Lung microvascular endothelial cell (primary cell): ENCODE results near the gene OR56A1. TPM values are rescaled to one million over a fixed set of nuclear protein-coding genes. Genes with fewer than 3 reads are reported as not detected.
"Not testable (repeated sequence)": the region's sequence is repeated elsewhere in the genome, so short reads cannot be mapped to it uniquely, and the experiment has no call there.

Experiments
- DNase-seq, 2 donors: peaks; one replicate each; pipeline versions ENCODE4 v3.0.0 to v3.0.0-alpha.2; 2010; ENCODE audit warnings: low read depth in 2 of 2
- total RNA-seq: library from RNA; depleted of rRNA; stranded (reverse); fragments of >200 nt; gene quantifications from 2 replicates; pipeline ENCODE4 v1.2.1, GENCODE V29; 2014

The OR56A1 gene
- total RNA-seq, result not detected in 2 replicates

GRCh38 chr11:6030708-6031405, at the start of gene OR56A1:
TSS of gene OR56A1 (minus strand) at chr11:6030758. CDS start at chr11:6027692, 3,066 bp downstream.
- DNase-seq, result no peak

DNA sequence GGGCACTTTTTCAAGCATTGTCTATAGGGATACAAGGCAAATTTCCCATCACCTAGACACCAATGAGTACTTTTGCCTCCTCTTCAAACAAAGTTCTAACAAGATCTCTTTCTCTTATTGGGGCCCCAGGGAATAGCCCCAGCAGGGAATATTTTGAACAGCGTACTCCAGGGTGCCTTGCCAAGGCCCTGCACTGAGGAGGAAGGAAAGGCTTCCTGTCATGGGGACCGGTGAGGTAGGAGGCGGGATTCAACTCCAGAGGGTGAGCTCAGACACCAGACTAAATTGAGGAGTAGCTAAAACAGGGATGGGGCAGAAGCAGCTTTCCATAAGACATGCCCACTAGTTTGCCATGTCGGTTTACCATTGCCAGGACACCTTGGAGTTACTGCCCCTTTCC, 48.9 kb upstream of the OR56A1 start:
- no peak for DNase-seq

DNA sequence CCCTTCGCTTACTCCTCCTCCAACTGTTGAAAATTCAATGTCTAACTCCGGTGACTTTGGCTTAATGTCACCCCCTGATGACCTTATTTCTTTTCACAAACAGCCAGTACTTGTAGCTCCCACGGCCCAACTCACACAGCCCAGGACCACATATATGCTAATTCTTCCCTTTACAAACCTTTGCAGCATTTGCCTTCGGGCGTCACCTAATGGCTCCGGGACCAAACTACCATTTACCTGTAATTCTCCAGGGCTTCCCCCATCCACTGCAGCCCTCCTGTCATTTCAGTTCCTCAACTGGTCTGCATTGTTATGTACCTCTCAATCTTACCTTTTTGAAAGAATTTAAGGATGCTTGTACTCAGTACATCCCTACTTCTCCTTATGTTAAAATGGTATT, 47.2 kb upstream of the OR56A1 start:
- no peak for DNase-seq

GRCh38 chr11:6076443-6076842, 45.9 kb upstream of the OR56A1 start:
- not testable (repeated sequence) for DNase-seq

- DNase-seq, result no peak
Measured at GRCh38 chr11:6067502-6067901, 36.9 kb upstream of the OR56A1 start.

DNA sequence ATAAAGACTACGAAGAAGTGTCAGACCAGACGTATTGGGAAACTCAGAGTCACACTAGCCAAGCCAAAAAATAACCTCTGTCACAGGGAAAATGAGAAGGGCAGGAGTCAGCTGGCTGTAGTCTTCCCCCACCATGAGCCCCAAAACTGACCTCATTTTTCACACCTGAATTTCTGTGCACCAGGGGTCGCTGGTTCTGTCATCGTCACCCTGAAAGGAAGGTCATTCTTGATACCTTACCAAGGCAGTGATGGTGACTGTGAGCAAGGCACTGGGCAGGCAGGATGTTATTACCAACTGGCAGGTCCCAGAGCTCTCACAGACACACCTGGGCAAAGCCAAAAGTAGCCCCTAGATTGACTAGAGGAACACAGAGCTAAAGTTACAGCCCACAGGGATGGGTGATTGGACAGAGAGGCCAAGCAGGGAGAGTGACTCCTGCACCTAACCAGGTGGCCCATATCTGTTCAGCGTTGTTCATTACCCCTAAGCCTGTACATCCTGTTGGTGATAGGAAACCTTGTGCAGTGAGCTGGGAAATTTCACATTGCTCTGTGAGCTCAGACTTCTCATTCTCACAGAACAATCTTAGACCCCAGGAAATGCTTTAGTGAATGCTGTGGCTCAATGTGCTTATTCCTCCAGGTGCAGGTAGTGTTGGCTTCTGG, 32.3 kb upstream of the OR56A1 start:
- DNase-seq, result no peak

DNA sequence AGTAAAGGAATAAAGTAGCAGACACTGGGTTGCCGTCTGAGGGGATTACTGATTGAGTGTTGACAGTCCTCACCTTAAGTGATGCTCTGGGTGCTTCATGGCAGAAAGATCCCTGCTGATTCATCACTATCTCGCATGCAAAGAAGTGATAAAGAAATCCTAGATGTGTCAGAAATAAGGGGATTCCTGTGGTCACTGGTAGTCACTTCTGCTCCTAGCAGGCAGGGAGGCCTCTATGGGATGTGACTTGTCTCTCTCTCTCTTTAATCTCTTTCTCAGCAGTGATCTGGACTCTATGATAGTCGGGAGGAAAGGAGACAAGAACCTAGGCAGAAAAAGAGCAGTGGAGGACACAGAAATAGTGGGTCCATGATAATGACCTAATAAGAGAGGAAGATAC, 30.9 kb upstream of the OR56A1 start:
- no peak for DNase-seq

GRCh38 chr11:6057452-6057851, 26.9 kb upstream of the OR56A1 start:
- no peak for DNase-seq

DNA sequence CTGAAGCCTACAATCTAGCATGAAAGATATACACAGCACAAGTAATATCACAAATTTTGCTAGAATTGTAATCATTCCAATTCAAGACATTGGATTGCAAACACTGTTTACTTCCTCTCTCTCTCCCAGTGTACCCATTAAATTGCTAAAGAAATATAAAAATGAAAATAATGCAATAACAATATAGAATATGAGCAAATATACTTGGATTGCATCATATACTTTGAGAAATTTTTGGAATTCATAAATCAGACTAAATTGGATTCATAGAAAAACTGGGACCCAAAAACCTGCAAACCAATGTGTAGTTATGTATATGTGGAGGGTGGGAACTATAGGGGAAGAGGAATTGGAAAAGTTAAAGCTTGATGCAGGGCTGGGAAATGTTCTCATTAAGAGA, 25.0 kb upstream of the OR56A1 start:
- DNase-seq, result no peak

DNA sequence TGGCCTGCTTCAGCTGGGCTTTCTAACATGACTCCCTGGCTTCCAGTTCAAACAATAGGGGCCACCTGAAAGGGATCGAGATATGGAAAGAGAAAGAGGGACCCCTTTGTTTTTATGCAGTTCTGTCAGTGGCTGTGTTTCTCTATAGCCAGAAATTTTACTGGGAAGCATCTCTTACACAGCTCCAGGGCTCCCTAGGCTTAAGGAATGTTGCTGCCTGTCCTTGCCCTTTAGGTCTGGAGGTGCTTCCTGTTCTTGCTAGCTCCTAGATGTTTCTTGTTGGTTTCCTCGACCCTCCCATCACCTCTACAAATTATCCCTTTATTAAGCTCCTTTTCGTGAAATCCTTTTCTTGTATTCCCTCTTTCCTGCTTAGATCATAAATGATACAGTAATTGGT, 21.8 kb upstream of the OR56A1 start:
- no peak for DNase-seq

DNA sequence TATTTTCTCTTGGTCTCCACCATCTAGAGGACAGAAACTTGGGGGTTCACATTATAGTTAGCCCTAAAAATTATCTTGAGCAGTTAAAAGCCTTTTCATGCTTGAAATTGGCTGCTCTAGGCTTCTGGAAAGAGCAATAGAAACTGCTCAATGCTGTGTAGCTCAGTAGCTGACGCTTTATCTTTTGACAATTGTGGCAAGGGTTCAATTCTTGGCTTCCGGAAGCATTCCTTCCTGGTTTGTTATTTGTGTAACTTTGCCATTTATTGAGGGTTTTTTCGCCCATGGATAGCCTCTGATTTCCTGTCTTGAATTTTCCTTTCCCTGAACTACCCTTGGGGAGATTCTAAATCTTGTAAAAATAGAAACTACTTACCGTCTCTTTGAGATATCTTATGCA, 10.3 kb upstream of the OR56A1 start:
- DNase-seq, result peak in 1 of 2 donors; percentile 20

- no peak for DNase-seq
Measured at GRCh38 chr11:6027501-6027900, 3.1 kb downstream of the OR56A1 start.

DNA sequence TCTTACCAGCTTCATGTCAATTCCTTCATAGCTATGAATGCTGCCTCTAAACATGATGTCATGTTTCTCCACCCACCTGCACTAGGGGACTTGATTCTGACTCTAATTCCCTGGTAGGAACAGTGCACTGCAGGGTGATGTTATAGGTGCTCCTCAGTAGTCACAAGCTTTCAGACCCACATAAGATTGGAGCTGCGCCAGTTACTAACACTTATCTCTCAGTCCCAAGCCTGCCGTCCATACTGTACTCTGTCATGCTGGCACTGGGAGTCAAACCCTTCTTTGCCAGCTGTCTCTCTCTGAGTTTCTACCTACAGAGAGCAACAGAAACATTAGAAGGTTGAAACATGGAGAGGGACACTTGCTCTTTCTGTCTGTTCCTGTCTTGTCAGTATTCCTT, 5.5 kb downstream of the OR56A1 start:
- no peak for DNase-seq

DNA sequence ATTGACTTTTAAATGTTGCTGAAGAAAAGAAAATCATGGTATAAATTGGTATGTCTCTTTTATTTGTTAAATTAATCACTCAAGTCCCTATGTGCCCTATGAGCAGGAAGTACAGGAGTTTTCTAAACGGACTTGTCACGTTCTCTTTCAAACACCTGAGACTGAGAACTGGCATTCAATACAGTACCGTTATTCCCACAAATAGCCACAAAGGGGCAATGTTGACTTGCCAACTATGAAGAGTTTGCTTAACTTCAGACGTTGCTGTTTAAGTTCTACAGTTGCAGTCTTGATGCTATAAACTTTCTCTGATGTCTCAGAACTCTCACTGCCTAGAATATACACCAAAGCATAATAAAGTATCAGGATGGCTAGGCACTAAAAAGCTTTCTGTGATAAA, 7.6 kb downstream of the OR56A1 start:
- peak; percentile 56 to 66 for DNase-seq

DNA sequence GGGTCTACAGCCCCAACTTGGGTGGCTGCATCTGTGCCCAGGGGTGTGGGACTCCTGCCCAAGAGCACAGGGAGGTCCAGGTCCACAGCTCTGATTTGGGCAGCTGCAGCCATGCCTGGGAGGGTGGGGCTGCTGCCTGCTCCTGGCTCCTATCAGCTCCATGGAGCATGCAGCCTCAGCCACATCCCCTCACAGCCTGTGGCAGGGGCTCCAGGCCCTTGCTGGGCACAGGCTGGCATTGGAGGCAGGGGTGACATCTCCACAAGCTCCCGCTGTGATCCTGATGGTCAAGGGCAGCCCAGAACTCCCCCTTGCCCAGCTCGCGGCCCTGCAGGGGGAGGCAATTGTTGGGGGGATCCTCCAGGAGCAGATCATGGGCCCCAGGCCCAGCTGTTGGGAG, 17.5 kb downstream of the OR56A1 start:
- DNase-seq, result no peak

DNA sequence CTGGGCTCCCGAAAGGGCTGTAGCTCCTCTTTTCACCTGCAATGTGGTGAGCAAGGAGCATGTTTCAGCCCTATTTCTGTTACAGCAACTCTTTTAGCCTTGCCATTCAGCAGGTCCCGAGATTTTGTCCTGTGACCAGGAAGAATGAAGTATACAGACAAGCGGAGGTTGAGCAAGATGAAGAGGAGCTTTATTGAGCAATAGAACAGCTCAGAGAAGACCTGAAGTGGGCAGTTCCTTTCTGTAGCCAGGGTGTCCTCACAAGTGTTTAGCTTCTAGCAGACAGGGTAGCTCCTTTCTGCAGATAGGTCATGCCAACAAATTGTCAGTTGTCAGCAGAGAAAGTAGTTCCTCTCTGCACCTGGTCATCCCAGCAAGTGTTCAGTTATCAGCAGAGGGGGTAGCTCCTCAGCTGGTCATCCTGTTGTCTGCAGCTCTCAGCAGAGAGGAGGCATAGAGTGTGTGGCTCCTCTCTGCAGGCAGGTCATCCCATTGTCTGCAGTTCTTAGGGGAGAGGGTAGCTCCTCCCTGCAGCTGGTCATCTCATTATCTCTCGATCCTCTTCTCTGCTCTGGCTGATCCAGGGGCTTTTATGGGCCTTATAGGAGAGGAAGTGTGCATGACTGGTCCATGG, 18.4 kb downstream of the OR56A1 start:
- no peak for DNase-seq

DNA sequence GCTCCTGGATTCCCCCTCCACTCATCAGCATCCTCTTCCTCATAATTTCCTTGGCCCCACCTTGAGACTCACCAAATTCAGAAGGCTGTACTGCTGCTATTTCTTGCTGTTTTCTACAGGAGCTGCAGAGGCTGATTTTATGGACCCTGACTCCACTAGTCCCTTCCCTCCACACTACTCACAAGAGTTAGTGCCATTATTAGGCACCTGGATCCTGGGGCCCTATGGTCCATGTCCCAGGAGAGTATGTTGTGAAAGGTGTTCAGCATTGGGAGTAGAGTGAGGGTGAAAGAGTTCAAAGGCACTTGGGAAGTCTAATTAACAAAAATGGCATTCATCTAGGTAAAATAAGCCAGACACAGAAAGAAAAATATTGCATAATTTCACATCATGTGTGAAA, 23.7 kb downstream of the OR56A1 start, which contains the start of gene OR56A4:
Gene OR56A4, minus strand, starts transcription at position 101 of the 400 bp plus-strand sequence. CDS start 3,954 bp downstream, outside the sequence.
- no peak for DNase-seq

GRCh38 chr11:6006395-6006794, 24.2 kb downstream of the OR56A1 start:
- DNase-seq, result no peak

GRCh38 chr11:6002202-6002699, 28.3 kb downstream of the OR56A1 start:
- DNase-seq, result peak in 1 of 2 donors; percentile 69

DNA sequence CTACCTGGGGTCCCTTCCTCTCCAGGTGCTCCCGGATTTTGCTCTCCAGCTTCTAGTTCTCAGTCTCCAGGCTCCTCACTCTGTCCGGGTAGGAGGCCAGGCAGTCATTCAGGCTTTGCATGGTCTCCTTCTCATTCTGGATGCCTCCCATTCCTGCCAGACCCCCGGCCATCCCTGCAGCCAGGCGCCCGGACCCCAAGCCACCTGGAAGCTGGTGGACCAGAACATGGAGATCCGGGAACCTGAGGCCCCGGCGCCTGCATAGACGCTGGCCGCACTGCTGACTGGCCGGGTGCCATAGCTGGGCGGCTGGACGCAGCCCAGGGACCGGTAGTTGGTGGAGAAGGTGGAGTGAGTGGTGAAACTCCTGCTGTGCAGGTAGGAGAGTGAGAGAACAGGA, 35.8 kb downstream of the OR56A1 start:
- no peak for DNase-seq

DNA sequence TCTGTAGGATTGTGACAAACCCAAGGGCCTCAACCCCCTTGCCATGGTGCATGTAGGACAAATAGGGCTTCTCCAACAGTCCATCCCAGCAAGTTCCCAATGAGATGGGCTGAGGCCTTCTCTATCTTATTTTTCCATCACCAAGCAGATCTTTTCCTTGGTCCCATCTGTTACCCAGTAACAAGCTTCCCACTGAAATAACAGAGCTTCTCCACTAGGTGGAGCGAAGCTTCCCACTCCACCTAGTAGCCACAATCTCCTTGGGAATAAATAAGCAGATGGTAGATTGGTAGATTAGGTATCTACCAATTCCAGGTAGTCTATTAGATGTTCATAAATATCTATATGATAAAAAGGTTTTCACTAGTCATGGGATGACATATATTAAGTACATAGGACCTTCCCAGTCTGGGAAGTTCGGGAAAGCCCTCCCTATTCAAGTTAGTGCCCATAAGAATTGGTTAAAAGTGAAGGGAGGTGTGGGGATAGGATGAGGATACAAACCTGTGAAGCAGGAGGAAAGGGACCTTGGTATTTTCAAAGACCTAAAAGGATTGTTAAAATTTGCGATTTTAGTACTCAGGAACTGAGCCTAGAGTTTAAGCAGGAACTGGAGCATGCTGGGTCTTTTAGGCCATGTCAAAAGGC, 37.8 kb downstream of the OR56A1 start:
- peak; percentile 46 for DNase-seq

- no peak for DNase-seq
Measured at GRCh38 chr11:5992150-5992549, 38.4 kb downstream of the OR56A1 start.
